ENCODE data around the gene CNN2. TPM values are rescaled to one million over a fixed set of nuclear protein-coding genes. Genes with fewer than 3 reads are reported as not detected.

CNN2 gene
- total RNA-seq: 100 to 1,000 TPM in 1 of 2 donors, 10 to 100 TPM in 1; 98.9 to 124 TPM

DNA sequence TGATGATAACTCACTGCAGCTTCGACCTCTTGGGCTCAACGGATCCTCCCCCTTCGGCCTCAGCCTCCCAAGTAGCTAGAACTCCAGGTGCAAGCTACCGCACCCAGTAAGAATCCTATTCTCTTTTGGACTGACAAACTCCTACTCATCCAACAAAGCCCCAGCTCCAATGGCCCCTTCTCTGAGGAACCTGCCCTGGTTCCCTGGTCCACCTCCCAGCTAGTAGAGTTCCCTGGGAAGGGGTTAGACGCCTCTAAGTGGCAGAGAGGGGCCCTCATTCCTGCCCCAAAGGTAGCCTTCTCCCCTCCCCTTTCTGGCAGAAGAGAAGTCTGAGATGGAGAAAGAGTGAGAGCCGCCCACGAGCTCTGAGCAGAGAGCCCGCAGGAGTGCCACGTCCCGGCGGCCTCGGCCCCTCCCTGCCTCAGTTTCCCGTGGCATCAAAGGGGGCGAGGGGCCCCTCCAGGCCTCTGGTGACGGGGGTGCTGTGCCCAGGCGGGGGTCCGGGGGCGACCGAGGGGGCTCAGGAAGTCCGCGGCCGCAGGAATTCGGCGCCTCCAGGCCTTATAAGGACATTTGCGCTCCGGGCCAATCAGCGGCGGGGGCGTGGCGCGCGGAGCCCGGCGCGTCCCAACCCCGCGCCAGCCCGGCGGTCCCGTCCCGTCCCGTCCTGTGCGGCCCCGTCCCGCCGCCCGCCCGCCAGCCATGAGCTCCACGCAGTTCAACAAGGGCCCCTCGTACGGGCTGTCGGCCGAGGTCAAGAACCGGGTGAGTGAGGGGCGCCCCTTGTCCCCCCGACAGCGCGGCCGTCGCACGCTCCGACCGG lies at the start of gene CNN2:
TSS of gene CNN2 (plus strand) at position 649 of the 823 bp plus-strand sequence. CDS start at position 703, 54 bp downstream.
- DNase-seq: peak; percentile 76 to 85
- peak within 1 kb of the TSS; percentile 96 for H3K4me3 Mint-ChIP-seq

DNA sequence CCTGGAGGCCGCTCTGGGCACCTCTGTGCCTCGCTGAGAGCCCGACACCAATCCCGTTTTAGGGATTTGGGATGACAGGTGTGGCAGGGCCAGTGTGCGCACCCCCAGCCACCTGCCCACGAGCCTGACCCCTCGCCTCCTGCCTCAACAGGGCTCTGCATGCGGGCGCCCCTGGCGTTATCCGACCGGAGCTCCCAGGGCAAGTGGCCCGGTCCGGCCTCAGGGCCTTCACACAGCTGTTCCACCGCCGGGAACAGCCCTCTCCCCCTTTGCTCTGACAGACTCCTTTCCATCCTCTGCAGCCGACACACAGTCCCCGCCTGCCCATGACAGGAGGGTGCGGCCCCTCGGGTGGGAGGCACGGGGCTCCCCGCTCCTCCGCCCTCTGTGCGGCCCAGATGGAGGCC lies 49.3 kb upstream of the CNN2 start:
- Mint-ChIP-seq H3K27me3 (ENCODE audit: low read depth) (no peaks in the 10 kb centered on the region), H3K4me1 (ENCODE audit: low read depth) (no peaks in the 10 kb centered on the region), H3K4me3 (no peak overlapping the region), H3K9me3 (no peaks in the 10 kb centered on the region), H3K36me3 (ENCODE audit: insufficient read depth in 2 of 2) (peaks cover 0 to 3% of the 10 kb centered on the region in 2 donors), H3K27ac (no peak overlapping the region)
- ATAC-seq (replicated peaks in 1 of 2) (no peak), DNase-seq (no peak)

More for the DNA sequence above, at the start of gene CNN2:
- peak; percentile 54 to 72 for ATAC-seq (replicated peaks in 1 of 2)
- H3K36me3 Mint-ChIP-seq (ENCODE audit: insufficient read depth in 2 of 2): peaks cover 4 to 5% of the 10 kb centered on the region in 2 donors
- peak within 1 kb of the TSS; percentile 87 for H3K27ac Mint-ChIP-seq
- no peaks in the 10 kb centered on the region for H3K27me3 Mint-ChIP-seq (ENCODE audit: low read depth)
- H3K9me3 Mint-ChIP-seq: no peaks in the 10 kb centered on the region
- H3K4me1 Mint-ChIP-seq (ENCODE audit: low read depth): peaks cover 43% of the 10 kb centered on the region

DNA sequence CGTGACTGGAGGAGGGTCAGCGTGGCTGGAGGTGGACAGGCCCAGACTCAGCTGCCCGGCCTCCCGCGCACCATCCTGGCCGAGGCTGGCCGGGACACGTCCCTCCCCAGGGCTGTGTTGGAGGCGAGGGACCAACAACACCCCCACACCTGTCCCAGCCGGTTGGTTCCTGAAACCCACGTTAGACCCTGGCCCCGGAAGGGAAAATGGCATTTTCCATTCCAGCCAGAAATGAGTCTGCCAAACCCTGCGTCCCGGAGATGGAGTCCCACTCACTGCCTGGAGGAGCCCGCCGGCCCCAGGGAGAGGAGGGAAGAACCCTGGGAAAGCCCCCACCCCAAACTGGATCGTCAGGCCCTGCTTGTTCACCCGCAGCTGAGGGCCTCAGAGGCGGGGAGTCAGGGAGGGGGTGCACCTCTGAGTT lies 47.1 kb upstream of the CNN2 start:
- Mint-ChIP-seq H3K9me3 (no peaks in the 10 kb centered on the region), H3K4me3 (no peak overlapping the region), H3K36me3 (ENCODE audit: insufficient read depth in 2 of 2) (peaks cover 1 to 2% of the 10 kb centered on the region in 2 donors), H3K4me1 (ENCODE audit: low read depth) (no peaks in the 10 kb centered on the region), H3K27ac (no peak overlapping the region), H3K27me3 (ENCODE audit: low read depth) (no peaks in the 10 kb centered on the region)
- DNase-seq (no peak), ATAC-seq (replicated peaks in 1 of 2) (no peak)

DNA sequence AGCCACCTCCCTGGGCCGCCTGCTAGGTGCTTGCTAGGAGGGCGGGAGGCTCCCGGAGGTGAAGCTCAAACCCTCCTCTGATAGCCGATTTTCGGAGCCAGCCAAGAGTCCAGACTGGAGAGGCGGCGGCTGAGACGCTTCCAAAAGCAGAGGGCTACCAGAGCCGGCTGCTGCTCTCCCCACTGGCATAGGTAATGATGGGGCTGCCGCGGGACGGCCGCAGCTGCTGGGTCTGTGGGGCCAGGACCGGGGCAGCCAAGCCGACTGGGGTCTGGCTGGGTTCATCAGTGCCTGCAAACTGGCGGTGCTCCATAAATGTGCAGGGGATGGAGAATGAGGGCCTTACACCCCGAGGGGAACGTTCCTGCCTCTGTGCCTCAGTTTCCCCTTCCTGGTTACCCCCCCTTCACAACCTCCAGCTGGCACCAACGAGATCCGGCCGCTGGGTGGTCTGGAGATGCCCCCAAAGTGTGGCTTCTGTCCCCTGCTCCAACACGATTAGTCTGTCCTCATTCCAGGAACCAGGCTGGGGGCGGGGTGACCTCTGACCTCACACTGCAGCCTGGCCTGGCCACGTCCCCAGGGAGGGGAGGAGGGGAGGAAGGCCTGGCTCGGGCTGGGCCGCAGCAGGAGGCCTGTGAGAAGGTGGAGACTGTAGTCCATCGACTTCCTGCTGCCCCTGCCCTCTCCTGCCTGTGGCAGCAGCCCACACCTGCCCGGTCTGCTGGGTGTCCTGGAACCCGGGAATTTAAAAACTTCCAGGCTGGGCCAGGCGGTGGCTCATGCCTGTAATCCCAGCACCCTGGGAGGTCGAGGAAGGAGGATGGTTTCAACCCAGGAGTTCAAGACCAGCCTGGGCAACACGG lies 46.0 kb upstream of the CNN2 start:
- Mint-ChIP-seq H3K9me3 (no peaks in the 10 kb centered on the region), H3K36me3 (ENCODE audit: insufficient read depth in 2 of 2) (peaks cover 2 to 3% of the 10 kb centered on the region in 2 donors), H3K4me3 (no peak overlapping the region), H3K27ac (no peak overlapping the region), H3K4me1 (ENCODE audit: low read depth) (peaks cover 7% of the 10 kb centered on the region), H3K27me3 (ENCODE audit: low read depth) (no peaks in the 10 kb centered on the region)
- ATAC-seq (replicated peaks in 1 of 2) (no peak), DNase-seq (no peak)

DNA sequence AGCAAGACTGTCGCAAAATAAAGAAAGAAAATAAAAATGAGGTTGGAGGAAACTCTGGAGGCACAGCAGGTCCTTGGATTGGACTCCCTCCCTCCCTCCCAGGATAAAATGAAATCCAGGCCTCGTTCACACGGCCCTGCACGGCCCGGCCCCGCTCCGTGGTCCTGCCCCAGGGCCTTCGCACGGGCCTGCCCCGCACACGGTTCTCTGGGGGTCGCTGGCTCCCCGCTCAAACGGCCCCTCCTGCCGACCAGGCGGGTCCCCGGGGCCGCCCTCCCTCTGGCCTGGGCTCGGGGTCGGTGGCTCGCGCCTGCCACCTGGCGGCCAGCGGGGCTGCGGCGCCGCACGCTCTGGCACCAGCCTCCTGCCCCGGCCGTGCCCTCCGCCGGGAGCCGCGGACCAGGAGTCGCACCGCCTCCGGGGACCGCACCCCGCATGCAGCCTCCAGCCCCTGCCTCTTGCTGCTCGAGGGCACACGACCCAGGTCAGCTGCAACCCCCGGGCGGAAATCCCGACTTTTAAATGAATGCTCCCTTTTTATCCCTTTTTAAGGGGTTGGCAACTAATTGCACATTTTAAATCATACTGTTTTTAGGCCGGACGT lies 43.7 kb upstream of the CNN2 start:
- peak; percentile 78 to 91 for DNase-seq
- peak overlapping the region; percentile 53 to 61 for H3K4me3 Mint-ChIP-seq
- peak; percentile 85 to 89 for ATAC-seq (replicated peaks in 1 of 2)

DNA sequence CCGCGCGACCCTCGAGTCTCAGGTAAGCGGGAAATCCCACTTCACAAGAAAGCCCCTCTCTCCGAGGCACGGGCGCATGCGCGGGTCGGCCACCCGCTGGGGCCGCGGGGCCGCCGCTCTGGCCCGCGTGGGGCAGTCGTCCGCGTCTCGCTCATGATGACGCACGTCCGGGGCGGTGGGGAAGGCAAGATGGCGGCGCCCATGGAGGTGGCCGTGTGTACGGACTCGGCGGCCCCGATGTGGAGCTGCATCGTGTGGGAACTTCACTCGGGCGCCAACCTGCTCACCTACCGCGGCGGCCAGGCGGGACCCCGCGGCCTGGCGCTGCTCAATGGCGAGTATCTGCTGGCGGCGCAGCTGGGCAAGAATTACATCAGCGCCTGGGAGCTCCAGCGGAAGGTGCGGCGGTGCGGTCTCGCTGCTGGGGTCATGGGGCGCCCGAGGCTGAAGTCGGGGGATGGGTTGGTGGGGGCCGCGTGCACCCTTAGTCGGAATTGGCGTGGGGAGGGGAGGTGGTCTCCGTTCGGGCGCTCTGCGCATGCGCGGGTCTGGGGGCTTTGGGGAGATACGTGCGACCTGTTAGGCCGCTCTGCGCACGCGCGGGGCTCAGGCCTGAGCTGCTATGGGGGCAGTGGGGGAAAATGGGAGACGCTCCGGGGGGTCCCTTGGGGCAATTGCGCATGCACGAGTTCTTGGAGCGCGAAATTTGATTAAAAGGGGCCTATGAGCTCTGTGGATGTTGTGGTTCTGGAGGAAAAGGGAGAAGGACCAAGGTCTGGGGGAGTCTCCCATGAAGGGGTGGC lies 42.0 kb upstream of the CNN2 start, which contains the start of gene WDR18:
TSS of gene WDR18 (plus strand) at position 181 of the 803 bp plus-strand sequence. CDS start at position 190, 9 bp downstream.
- Mint-ChIP-seq H3K27ac (peak within 1 kb of the TSS; percentile 93), H3K9me3 (no peaks in the 10 kb centered on the region), H3K4me1 (ENCODE audit: low read depth) (peaks cover 13% of the 10 kb centered on the region), H3K27me3 (ENCODE audit: low read depth) (no peaks in the 10 kb centered on the region), H3K36me3 (ENCODE audit: insufficient read depth in 2 of 2) (peaks cover 3 to 10% of the 10 kb centered on the region in 2 donors), H3K4me3 (peak within 1 kb of the TSS; percentile 98 to 99)
- peak; percentile 95 for DNase-seq
- peak; percentile 90 to 91 for ATAC-seq (replicated peaks in 1 of 2)

More for the DNA sequence above, 43.7 kb upstream of the CNN2 start:
- no peaks in the 10 kb centered on the region for H3K27me3 Mint-ChIP-seq (ENCODE audit: low read depth)
- no peaks in the 10 kb centered on the region for H3K9me3 Mint-ChIP-seq
- H3K27ac Mint-ChIP-seq: no peak overlapping the region
- peaks cover 13% of the 10 kb centered on the region for H3K4me1 Mint-ChIP-seq (ENCODE audit: low read depth)
- H3K36me3 Mint-ChIP-seq (ENCODE audit: insufficient read depth in 2 of 2): peaks cover 3 to 6% of the 10 kb centered on the region in 2 donors

DNA sequence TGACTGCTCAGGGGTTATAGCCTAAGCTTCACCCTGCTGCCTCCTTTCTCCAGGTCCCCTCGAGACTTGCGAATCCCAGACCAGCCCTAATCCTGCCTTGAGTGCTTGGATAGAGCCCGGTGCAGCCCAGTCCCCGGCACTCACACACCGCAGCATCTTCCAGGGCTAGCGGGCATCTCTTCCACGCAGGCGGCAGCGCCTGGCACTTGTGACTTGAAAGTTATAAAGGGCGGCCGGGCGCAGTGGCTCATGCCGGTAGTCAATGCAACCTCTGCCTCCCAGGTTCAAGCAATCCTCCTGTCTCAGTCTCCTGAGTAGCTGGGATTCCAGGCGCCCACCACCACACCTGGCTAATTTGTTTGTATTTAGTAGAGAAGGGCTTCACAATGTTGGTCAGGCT lies 40.3 kb upstream of the CNN2 start:
- ATAC-seq (replicated peaks in 1 of 2): no peak

DNA sequence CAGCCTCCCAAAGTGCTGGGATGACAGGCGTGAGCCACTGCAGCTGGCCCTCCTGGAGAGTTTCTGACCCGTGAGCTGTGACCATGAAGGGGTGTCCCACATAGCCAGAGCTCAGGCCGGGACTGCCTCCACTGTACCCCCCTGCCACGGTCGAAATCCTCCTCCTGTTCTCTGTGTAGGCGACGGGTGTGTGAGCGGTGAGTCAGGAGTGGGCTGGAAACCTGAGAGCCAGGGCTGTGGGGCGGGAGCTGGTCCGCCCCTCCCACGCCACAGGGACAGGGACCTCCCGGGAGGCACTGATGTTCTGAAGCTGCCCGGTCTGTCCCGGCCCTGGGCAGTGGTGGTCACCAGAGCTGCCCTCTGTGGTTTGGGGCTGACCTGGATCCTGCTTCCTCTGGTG lies 38.3 kb upstream of the CNN2 start:
- Mint-ChIP-seq H3K36me3 (ENCODE audit: insufficient read depth in 2 of 2) (peaks cover 3 to 10% of the 10 kb centered on the region in 2 donors), H3K4me1 (ENCODE audit: low read depth) (peaks cover 13% of the 10 kb centered on the region), H3K9me3 (no peaks in the 10 kb centered on the region), H3K27me3 (ENCODE audit: low read depth) (no peaks in the 10 kb centered on the region), H3K27ac (no peak overlapping the region), H3K4me3 (no peak overlapping the region)
- no peak for DNase-seq
- ATAC-seq (replicated peaks in 1 of 2): no peak

More for the DNA sequence above, 40.3 kb upstream of the CNN2 start:
- peaks cover 13% of the 10 kb centered on the region for H3K4me1 Mint-ChIP-seq (ENCODE audit: low read depth)
- H3K4me3 Mint-ChIP-seq: peak overlapping the region in 1 of 2 donors; percentile 31
- no peaks in the 10 kb centered on the region for H3K27me3 Mint-ChIP-seq (ENCODE audit: low read depth)
- no peaks in the 10 kb centered on the region for H3K9me3 Mint-ChIP-seq
- H3K36me3 Mint-ChIP-seq (ENCODE audit: insufficient read depth in 2 of 2): peaks cover 3 to 10% of the 10 kb centered on the region in 2 donors
- DNase-seq: no peak
- H3K27ac Mint-ChIP-seq: no peak overlapping the region

DNA sequence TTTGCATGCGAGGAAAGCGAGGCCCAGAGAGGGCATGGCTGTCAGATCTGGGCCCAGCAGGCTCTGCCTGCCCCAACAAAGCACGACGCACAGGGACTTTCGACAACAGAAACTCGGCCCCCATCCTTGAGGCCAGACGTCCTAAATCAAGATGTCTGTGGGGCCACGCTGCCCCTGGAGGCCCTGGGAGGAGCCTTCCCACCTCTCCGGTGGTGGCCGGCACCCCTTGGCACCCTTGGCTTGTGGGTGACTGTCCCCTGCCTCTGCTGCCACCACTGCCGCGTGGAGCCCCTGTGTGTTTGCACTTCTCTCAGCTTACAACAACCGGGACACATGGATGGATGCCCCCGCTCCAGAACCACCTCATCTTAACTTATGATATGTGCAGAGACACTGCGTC lies 37.9 kb upstream of the CNN2 start:
- DNase-seq: no peak
- ATAC-seq (replicated peaks in 1 of 2): no peak
- H3K4me3 Mint-ChIP-seq: no peak overlapping the region
- H3K27me3 Mint-ChIP-seq (ENCODE audit: low read depth): no peaks in the 10 kb centered on the region
- H3K27ac Mint-ChIP-seq: no peak overlapping the region
- peaks cover 13% of the 10 kb centered on the region for H3K4me1 Mint-ChIP-seq (ENCODE audit: low read depth)
- peaks cover 3 to 10% of the 10 kb centered on the region in 2 donors for H3K36me3 Mint-ChIP-seq (ENCODE audit: insufficient read depth in 2 of 2)
- H3K9me3 Mint-ChIP-seq: no peaks in the 10 kb centered on the region

DNA sequence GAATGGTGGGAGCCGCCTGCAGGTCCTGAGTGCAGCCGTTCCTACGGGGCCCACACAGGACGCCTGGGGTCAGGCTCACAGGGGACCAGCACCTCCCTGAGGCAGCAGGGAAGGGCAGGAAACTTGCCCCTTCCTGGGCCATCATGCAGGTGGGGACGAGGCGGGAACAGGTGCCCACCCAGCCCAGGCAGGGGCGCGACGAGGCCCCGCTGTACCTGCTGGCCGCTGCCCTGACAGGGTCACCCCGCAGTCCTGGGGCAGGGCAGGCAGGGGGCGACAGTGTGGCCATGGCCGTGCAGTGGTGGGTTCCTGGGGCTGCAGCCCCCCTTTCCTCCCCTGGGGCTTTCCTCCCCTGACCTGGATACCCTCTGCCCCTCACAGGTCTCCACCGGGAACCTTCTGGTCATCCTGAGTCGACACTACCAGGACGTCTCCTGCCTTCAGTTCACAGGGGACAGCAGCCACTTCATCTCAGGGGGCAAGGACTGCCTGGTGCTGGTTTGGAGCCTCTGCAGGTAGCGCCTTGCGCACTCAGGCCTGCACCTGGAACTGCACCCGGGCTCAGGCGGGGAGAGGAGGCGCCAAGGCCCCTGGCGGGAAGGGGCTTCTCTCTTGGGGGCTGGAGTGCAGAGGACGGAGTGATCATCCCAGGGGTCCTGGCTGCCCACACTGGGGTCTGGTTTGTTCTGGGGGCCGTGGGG lies 36.9 kb upstream of the CNN2 start:
- H3K4me1 Mint-ChIP-seq (ENCODE audit: low read depth): peaks cover 13% of the 10 kb centered on the region
- DNase-seq (no peak), ATAC-seq (replicated peaks in 1 of 2) (no peak)
- H3K27ac Mint-ChIP-seq: no peak overlapping the region
- H3K27me3 Mint-ChIP-seq (ENCODE audit: low read depth): no peaks in the 10 kb centered on the region
- H3K4me3 Mint-ChIP-seq: no peak overlapping the region
- peaks cover 0 to 8% of the 10 kb centered on the region in 2 donors for H3K36me3 Mint-ChIP-seq (ENCODE audit: insufficient read depth in 2 of 2)
- no peaks in the 10 kb centered on the region for H3K9me3 Mint-ChIP-seq

DNA sequence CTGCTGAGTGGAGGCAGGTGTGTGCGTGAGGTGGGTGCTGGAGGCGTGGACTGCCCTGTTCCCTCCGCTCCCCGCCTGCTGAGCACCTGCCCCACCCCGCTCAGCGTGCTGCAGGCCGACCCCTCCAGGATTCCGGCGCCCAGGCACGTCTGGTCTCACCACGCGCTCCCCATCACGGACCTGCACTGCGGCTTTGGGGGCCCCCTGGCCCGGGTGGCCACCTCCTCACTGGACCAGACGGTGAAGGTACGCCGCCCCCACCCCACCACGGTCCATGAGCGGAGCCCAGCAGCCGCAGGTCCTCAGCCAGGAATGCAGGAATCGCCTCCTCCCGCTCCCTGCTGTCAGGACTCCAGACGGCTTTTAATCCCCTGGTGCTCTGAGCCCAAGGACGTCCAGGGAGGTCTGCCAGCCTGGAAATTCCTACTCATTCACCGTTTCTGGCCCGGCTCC lies 36.3 kb upstream of the CNN2 start:
- Mint-ChIP-seq H3K36me3 (ENCODE audit: insufficient read depth in 2 of 2) (peaks cover 0 to 8% of the 10 kb centered on the region in 2 donors), H3K9me3 (no peaks in the 10 kb centered on the region), H3K27me3 (ENCODE audit: low read depth) (no peaks in the 10 kb centered on the region), H3K27ac (no peak overlapping the region), H3K4me1 (ENCODE audit: low read depth) (peaks cover 7% of the 10 kb centered on the region), H3K4me3 (no peak overlapping the region)
- DNase-seq: no peak
- ATAC-seq (replicated peaks in 1 of 2): no peak
